Prostate gland (tissue), 2 donors: ENCODE results near the gene SEMA5A.

Experiments used
- CTCF ChIP-seq, 4 experiments: fragments of 200-600 bp in 2 of 4; fragments of 450-650 bp in 2 of 4; sonication (generic) in 2 of 4; IDR thresholded peaks; 1 replicate in 3 of 4; 2 replicates in 1 of 4; pipeline ENCODE4 v1.5.1; 2016 to 2019; ENCODE audit warnings: antibody characterized with exemption in 4 of 4, mild to moderate bottlenecking in 2 of 4, moderate library complexity in 2 of 4
- POLR2A ChIP-seq: fragments of 450-650 bp; IDR thresholded peaks from one replicate; pipeline ENCODE4 v1.6.1; 2016; ENCODE audit warnings: antibody characterized with exemption, mild to moderate bottlenecking
- POLR2AphosphoS5 ChIP-seq: sonication (generic); formaldehyde crosslinking; IDR thresholded peaks from one replicate; pipeline ENCODE4 v1.6.1; 2017; ENCODE audit warnings: antibody characterized with exemption

GRCh38 chr5:9301200-9301599, 244.7 kb downstream of the SEMA5A start:
- TF ChIP-seq CTCF (IDR thresholded peaks at IDR 0.05): no peak
- no peak for TF ChIP-seq POLR2A
- TF ChIP-seq POLR2AphosphoS5: no peak
